A673 (cell line): ENCODE data around the gene CHERP. TPM values are rescaled to one million over a fixed set of nuclear protein-coding genes. Genes with fewer than 3 reads are reported as not detected.
"Not testable (repeated sequence)": the region's sequence is repeated elsewhere in the genome, so short reads cannot be mapped to it uniquely, and the experiment has no call there.

Source experiments
- BruUV-seq: library from RNA; stranded (reverse); fragments of 400-500 nt; replicated peaks from 2 replicates; lab custom pipeline; 2021; lab: Mats Ljungman, UMichigan
- CTCF ChIA-PET: fragments of 300-600 bp; sonication (Branson Sonifier 250); formaldehyde crosslinking; loops from one replicate; lab custom pipeline; 2022; ENCODE audit warnings: antibody characterized with exemption; lab: Charles Lee
- POLR2A ChIA-PET: fragments of 300-600 bp; sonication (Branson Sonifier 250); formaldehyde crosslinking; loops from one replicate; lab custom pipeline; 2022; ENCODE audit warnings: antibody characterized with exemption; ENCODE audit not compliant: low non-redundant PET; lab: Charles Lee
- DNase-seq: peaks from one replicate; pipeline ENCODE4 v3.0.0-alpha.2; 2015; ENCODE audit warnings: low spot score
- H3K27ac ChIP-seq: fragments of 200-600 bp; sonication (generic); 2 replicates; pipeline ENCODE4 v1.5.1; 2016; ENCODE audit warnings: mixed run types, low read depth, mild to moderate bottlenecking, mixed read lengths, antibody characterized with exemption, low read length; ENCODE audit not compliant: poor library complexity, severe bottlenecking
- H3K27me3 ChIP-seq: fragments of 200-600 bp; sonication (generic); replicated peaks from 2 replicates; pipeline ENCODE4 v1.6.1; 2017; ENCODE audit warnings: mixed run types, low read depth, mild to moderate bottlenecking, mixed read lengths, antibody characterized with exemption, low read length; ENCODE audit not compliant: insufficient read depth, poor library complexity
- H3K36me3 ChIP-seq: fragments of 200-600 bp; sonication (generic); 2 replicates; pipeline ENCODE4 v1.6.1; 2016; ENCODE audit warnings: mixed run types, mild to moderate bottlenecking, mixed read lengths, antibody characterized with exemption, low read length; ENCODE audit not compliant: insufficient read depth, poor library complexity, severe bottlenecking
- H3K4me1 ChIP-seq: fragments of 200-600 bp; sonication (generic); 2 replicates; pipeline ENCODE4 v1.6.1; 2017; ENCODE audit warnings: mixed run types, mild to moderate bottlenecking, mixed read lengths, antibody characterized with exemption, low read length; ENCODE audit not compliant: insufficient read depth, poor library complexity, severe bottlenecking
- H3K4me3 ChIP-seq: fragments of 200-600 bp; sonication (generic); 2 replicates; pipeline ENCODE4 v1.5.1; 2016; ENCODE audit warnings: low read depth, mixed run types, mild to moderate bottlenecking, mixed read lengths, low read length; ENCODE audit not compliant: poor library complexity, severe bottlenecking
- H3K9me3 ChIP-seq: fragments of 200-600 bp; sonication (generic); 2 replicates; pipeline ENCODE4 v1.6.1; 2016; ENCODE audit warnings: mixed run types, low read depth, mild to moderate bottlenecking, mixed read lengths, antibody characterized with exemption, low read length; ENCODE audit not compliant: poor library complexity, severe bottlenecking
- EZH2 ChIP-seq: fragments of 200-600 bp; sonication (generic); IDR thresholded peaks from 2 replicates; pipeline ENCODE4 v1.6.1; 2017; ENCODE audit warnings: borderline replicate concordance, low read depth, mild to moderate bottlenecking, mixed read lengths, antibody characterized with exemption, low read length; ENCODE audit not compliant: poor library complexity, severe bottlenecking
- intact Hi-C: fragments of 100-400 bp; cut with micrococcal nuclease; formaldehyde crosslinking; loops from one replicate; pipeline ENCODE4 v1.10.0; 2022; ENCODE audit not compliant: unreplicated experiment
- total RNA-seq: library from RNA; stranded (reverse); gene quantifications from 2 replicates; pipeline ENCODE4 v1.2.3, GENCODE V29; 2021
- TF ChIP-seq, protein P1 (sequence below): fragments of 300-800, 200-600 bp; sonication (generic); conservative IDR thresholded peaks from 2 replicates; pipeline ENCODE4 v1.5.1; 2017; ENCODE audit warnings: low read depth, mild to moderate bottlenecking, antibody characterized with exemption, low read length, moderate library complexity, mixed read lengths

CHERP gene
- total RNA-seq, 1 experiment from 2014 or later: 98.4 TPM

DNA sequence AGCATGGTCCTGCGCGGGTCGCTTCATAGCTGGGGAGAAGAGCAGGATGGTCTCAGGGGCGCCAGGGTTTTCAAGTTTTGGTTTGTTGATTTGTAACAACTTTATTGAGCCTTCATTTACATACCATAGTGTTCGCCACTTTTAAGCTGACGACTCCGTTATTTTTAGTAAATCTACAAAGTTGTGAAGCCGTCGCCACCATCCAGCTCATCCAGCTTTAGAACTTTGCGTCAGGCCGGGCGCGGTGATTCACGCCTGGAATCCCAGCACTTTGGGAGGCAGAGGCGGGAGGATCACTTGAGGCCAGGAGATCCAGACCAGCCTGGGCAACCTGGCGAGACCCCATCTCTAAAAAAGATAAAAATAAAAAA lies 45.6 kb downstream of the CHERP start:
- DNase-seq: peak; percentile 38
- BruUV-seq: no TSS peak
- Histone ChIP-seq H3K4me1 (peaks cover 5% of the 10 kb centered on the region), H3K27me3 (no peaks in the 10 kb centered on the region), H3K9me3 (no peaks in the 10 kb centered on the region), H3K36me3 (peaks cover 5% of the 10 kb centered on the region), H3K27ac (no peak overlapping the region), H3K4me3 (peak overlapping the region; percentile 74)
- ChIA-PET CTCF (no interaction called here), POLR2A (no interaction called here)
- TF ChIP-seq, protein P1, sequence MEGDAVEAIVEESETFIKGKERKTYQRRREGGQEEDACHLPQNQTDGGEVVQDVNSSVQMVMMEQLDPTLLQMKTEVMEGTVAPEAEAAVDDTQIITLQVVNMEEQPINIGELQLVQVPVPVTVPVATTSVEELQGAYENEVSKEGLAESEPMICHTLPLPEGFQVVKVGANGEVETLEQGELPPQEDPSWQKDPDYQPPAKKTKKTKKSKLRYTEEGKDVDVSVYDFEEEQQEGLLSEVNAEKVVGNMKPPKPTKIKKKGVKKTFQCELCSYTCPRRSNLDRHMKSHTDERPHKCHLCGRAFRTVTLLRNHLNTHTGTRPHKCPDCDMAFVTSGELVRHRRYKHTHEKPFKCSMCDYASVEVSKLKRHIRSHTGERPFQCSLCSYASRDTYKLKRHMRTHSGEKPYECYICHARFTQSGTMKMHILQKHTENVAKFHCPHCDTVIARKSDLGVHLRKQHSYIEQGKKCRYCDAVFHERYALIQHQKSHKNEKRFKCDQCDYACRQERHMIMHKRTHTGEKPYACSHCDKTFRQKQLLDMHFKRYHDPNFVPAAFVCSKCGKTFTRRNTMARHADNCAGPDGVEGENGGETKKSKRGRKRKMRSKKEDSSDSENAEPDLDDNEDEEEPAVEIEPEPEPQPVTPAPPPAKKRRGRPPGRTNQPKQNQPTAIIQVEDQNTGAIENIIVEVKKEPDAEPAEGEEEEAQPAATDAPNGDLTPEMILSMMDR: no peak
- no peak for TF ChIP-seq EZH2
- intact Hi-C loops: no loop called here

DNA sequence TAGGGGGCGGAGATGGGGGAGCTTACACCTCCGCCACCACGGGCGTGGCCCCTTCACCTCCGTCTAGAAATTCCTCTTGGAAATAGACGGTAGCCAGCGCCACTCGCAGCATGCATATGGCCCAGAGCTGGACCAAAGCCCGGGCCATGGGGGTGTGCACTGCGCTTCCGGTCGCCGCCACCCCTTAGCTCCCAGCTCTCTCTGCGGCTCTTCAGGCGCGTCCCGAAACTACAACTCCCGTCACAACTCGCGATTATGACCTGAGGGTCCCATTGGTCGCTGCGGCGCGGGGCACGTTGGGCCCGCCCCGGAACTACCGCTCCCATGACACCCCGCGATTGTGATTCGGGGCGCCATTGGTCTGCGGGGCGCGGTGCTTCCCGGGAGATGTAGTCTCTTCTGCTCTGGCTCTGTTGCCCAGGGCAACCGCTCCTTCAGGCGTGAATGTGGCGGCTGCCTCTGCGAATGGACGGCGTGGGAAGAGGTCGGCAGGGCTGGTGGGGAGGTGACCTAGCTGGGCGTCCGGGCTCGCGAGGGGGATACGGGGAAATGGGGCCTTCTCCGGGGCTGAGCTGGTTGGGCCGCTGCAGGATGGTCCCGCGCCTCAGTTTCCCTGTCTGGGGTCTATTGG lies 46.1 kb downstream of the CHERP start, which contains the start of the genes C19orf44 and CALR3:
Gene C19orf44, plus strand, starts transcription at position 413 of the 631 bp plus-strand sequence. CDS start 4,399 bp downstream, outside the sequence.
Gene CALR3, minus strand, starts transcription at position 186 of the 631 bp plus-strand sequence. Its CDS starts 38 bp downstream, at position 148.
- Histone ChIP-seq H3K27ac (peak within 1 kb of the TSS; percentile 69), H3K9me3 (no peaks in the 10 kb centered on the region), H3K4me1 (peaks cover 5% of the 10 kb centered on the region), H3K27me3 (no peaks in the 10 kb centered on the region), H3K4me3 (peak within 1 kb of the TSS; percentile 74), H3K36me3 (peaks cover 3% of the 10 kb centered on the region)
- no TSS peak for BruUV-seq
- TF ChIP-seq, protein P1: no peak
- TF ChIP-seq EZH2: no peak
- ChIA-PET CTCF (no interaction called here), POLR2A (no interaction called here)
- intact Hi-C loops: no loop called here
- peak; percentile 100 for DNase-seq

DNA sequence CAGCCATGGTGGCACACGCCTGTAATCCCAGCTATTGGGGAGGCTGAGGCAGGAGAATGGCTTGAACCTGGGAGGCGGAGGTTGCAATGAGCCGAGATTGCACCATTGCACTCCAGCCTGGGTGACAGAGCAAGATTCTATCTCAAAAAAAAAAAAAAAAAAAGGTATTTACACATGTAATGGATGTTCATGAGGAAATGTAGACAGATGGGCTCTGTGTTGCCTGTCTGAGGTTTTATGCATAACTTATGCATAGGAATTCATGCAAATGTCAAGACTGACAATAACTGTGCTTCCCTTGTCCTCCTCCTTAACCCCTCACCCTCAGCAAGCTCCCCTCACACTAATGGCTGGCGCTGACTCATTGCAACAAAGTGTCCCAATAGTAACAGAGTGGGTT lies 55.8 kb downstream of the CHERP start:
- POLR2A ChIA-PET, DNase-seq, H3K4me3 ChIP-seq, H3K4me1 ChIP-seq, H3K9me3 ChIP-seq, CTCF ChIA-PET, BruUV-seq, intact Hi-C loops, H3K27me3 ChIP-seq, H3K27ac ChIP-seq, H3K36me3 ChIP-seq: not testable (repeated sequence)

DNA sequence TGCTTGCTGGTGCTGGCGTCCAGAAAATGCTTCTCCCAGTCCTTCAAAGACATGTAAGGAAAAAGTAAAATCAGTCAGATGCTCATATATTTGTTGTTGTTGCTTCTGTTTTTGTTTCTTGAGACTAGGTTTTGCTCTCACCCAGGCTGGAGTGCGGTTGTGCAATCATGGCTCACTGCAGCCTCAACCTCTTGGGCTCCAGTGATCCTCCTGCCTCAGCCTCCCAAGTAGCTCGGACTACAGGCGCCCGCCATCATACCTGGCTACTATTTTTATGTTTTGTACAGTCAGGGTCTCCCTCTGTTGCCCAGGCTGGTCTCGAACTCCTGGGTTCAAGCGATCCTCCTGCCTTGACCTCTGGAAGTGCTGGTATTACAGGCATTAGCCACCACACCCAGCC lies 59.5 kb downstream of the CHERP start:
- CTCF ChIA-PET: no interaction called here

More for the DNA sequence above, 59.5 kb downstream of the CHERP start:
- no peak for DNase-seq
- no peak overlapping the region for H3K4me3 ChIP-seq
- H3K9me3 ChIP-seq: no peaks in the 10 kb centered on the region
- TF ChIP-seq, protein P1: no peak
- TF ChIP-seq EZH2: no peak
- POLR2A ChIA-PET: no interaction called here
- H3K36me3 ChIP-seq: no peaks in the 10 kb centered on the region
- no peaks in the 10 kb centered on the region for H3K27me3 ChIP-seq
- H3K27ac ChIP-seq: no peak overlapping the region
- intact Hi-C loops: no loop called here
- BruUV-seq: no TSS peak
- no peaks in the 10 kb centered on the region for H3K4me1 ChIP-seq
